GM12878 (cell line): ENCODE measurements around the gene MPRIP. TPM values are rescaled to one million over a fixed set of nuclear protein-coding genes. Genes with fewer than 3 reads are reported as not detected.

ENCODE experiments used
- CBFB ChIP-seq: IDR thresholded peaks from 2 replicates; pipeline ENCODE4 v1.6.1; 2016; ENCODE audit warnings: antibody characterized with exemption, low read depth
- POLR2AphosphoS2 ChIP-seq: IDR thresholded peaks from 2 replicates; pipeline ENCODE4 v1.6.1; 2011; ENCODE audit warnings: low read depth, mild to moderate bottlenecking, low read length, improper control_type of control experiment, moderate library complexity
- SMAD1 ChIP-seq: fragments of 450-650 bp; IDR thresholded peaks from 2 replicates; pipeline ENCODE4 v1.6.1; 2018; ENCODE audit warnings: mild to moderate bottlenecking, low read depth; ENCODE audit not compliant: partially characterized antibody
- TAF1 ChIP-seq: IDR thresholded peaks from 2 replicates; pipeline ENCODE4 v1.6.1; 2011; ENCODE audit warnings: mild to moderate bottlenecking, low read depth, low read length, borderline replicate concordance
- TCF7 ChIP-seq: IDR thresholded peaks from 2 replicates; pipeline ENCODE4 v1.6.1; 2014; ENCODE audit warnings: antibody characterized with exemption, borderline replicate concordance
- ZBED1 ChIP-seq: IDR thresholded peaks from 2 replicates; pipeline ENCODE4 v1.6.1; 2016; ENCODE audit warnings: borderline replicate concordance
- ZNF384 ChIP-seq: IDR thresholded peaks from 2 replicates; pipeline ENCODE4 v1.6.1; 2012; ENCODE audit warnings: low read depth, mild to moderate bottlenecking, low read length, improper control_type of control experiment, borderline replicate concordance
- polyA plus RNA-seq, 11 experiments: library from polyadenylated mRNA; depleted of rRNA in 4 of 11; unstranded in 6 of 11; stranded (reverse) in 5 of 11; fragments of >200 nt; fragmentation: Nextera tagmentation in 4 of 11; fragmentation: Illumina TruSeq in 1 of 11; extraction: Ambion mirVana in 4 of 11; extraction: Trizol in 1 of 11; gene quantifications; 1 replicate in 1 of 11; 2 replicates in 10 of 11; pipeline versions ENCODE4 v1.2.1 to v1.2.3, GENCODE V29; 2011 to 2016; ENCODE audit warnings: inconsistent platforms in 2 of 11, missing spikeins in 2 of 11, low read depth in 1 of 11
- total RNA-seq, 4 experiments: library from RNA; depleted of rRNA in 3 of 4; stranded (reverse); fragments of >200 nt in 3 of 4; fragmentation: Illumina TruSeq in 1 of 4; extraction: Trizol in 1 of 4; gene quantifications; 2 replicates each; pipeline versions ENCODE4 v1.2.1 to v1.2.3, GENCODE V29; 2013 to 2021
- TF ChIP-seq, protein P1 (sequence below): IDR thresholded peaks from 2 replicates; pipeline ENCODE4 v1.6.1; 2012; ENCODE audit warnings: low read depth, low read length, improper control_type of control experiment
- TF ChIP-seq, protein P2 (sequence below): fragments of 450-650 bp; IDR thresholded peaks from 2 replicates; pipeline ENCODE4 v1.6.1; 2018; ENCODE audit warnings: borderline replicate concordance, mild to moderate bottlenecking; ENCODE audit not compliant: partially characterized antibody

The MPRIP gene
- total and polyA plus RNA-seq, 10 of the 15 experiments (the other 5 are each of a cell fraction or from before 2014, with no cell fraction given): 16.5 to 168 (median 71.7) TPM

DNA sequence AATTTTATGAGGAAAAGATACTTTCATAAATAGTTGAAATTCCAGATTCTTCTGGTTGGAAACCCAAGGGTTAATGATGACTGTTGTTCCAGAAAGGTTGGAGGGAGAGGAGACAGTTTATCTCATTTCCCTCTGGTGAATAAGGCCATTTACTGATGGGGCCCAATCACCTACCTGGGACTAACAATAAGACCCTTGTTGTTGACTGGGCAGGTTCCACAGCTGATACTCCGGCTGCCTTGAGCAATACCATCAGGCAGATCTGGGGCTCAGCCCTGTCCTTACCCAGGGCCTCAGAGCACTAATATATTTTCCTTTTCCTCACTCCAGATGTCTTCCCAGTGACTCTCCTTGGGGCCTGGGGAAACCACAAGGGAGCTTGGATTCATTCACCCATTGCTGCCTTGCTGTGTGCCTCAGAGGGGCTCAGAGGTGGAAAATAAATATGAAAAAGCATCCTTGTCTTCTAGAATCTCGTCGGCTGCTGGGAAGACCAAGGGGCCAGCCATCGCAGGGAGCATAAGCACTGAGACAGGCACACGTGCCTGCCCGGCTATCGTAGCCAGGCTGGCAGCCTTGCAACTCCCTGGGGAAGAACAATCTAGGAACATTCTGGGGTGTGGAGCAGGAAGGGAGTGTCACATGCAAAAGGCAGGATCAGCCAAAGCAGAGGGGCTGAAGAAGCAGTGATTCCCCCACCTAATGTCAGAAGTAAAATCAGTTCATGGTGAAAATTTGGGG lies 54.4 kb downstream of the MPRIP start (continued):
- TF ChIP-seq CBFB (no peak), TCF7 (no peak), ZBED1 (no peak), ZNF384 (no peak), POLR2AphosphoS2 (no peak), SMAD1 (no peak), TAF1 (no peak)
- TF ChIP-seq, protein P1, sequence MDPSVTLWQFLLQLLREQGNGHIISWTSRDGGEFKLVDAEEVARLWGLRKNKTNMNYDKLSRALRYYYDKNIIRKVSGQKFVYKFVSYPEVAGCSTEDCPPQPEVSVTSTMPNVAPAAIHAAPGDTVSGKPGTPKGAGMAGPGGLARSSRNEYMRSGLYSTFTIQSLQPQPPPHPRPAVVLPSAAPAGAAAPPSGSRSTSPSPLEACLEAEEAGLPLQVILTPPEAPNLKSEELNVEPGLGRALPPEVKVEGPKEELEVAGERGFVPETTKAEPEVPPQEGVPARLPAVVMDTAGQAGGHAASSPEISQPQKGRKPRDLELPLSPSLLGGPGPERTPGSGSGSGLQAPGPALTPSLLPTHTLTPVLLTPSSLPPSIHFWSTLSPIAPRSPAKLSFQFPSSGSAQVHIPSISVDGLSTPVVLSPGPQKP: no peak
- TF ChIP-seq, protein P2, sequence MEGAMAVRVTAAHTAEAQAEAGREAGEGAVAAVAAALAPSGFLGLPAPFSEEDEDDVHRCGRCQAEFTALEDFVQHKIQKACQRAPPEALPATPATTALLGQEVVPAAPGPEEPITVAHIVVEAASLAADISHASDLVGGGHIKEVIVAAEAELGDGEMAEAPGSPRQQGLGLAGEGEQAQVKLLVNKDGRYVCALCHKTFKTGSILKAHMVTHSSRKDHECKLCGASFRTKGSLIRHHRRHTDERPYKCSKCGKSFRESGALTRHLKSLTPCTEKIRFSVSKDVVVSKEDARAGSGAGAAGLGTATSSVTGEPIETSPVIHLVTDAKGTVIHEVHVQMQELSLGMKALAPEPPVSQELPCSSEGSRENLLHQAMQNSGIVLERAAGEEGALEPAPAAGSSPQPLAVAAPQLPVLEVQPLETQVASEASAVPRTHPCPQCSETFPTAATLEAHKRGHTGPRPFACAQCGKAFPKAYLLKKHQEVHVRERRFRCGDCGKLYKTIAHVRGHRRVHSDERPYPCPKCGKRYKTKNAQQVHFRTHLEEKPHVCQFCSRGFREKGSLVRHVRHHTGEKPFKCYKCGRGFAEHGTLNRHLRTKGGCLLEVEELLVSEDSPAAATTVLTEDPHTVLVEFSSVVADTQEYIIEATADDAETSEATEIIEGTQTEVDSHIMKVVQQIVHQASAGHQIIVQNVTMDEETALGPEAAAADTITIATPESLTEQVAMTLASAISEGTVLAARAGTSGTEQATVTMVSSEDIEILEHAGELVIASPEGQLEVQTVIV: no peak
- TF ChIP-seq, all 136 proteins: peak for 0
